Measurements from ENCODE around the gene ADAMTS9.

The ADAMTS9 gene

DNA sequence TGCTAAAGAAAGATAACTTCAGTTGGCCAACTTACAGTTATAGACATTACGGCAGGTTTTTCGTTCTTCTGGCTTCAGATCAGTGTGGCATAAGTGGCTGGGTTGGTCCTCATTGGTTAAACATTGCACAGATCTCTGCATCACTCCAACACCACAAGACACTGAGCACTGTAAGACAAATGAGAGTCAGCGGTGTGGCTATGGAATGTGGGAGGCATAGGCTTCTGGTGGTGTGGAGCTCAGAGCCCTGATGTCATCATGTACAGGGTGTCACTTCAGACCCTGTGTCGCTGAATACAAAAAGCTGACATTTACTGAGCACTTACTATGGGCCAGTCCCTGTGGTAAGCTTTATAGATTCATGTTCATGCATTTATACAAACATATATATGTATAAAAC is 146.0 kb downstream of the ADAMTS9 start:
- Histone ChIP-seq H3K27me3 (ENCODE audit: insufficient read depth, low read length, poor library complexity, severe bottlenecking) (no peaks in the 10 kb centered on the region), H3K79me2 (ENCODE audit: insufficient read depth, low read length) (no peaks in the 10 kb centered on the region), H2AFZ (ENCODE audit: low read length) (no peak overlapping the region), H3F3A (ENCODE audit: low read depth) (no peaks in the 10 kb centered on the region), H3K4me2 (ENCODE audit: low read depth, low read length, poor library complexity, severe bottlenecking) (no peak overlapping the region), H4K20me1 (ENCODE audit: insufficient read depth, low read length, poor library complexity, severe bottlenecking) (no peaks in the 10 kb centered on the region), H3K9me2 (replicated peaks; ENCODE audit: low read depth, low read length) (no peaks in the 10 kb centered on the region), H3K9me3 (ENCODE audit: insufficient read depth, low read depth, low read length) (no peaks in the 10 kb centered on the region), H3K36me3 (ENCODE audit: insufficient read depth, low read length) (no peaks in the 10 kb centered on the region), H3K9ac (ENCODE audit: low read depth, low read length, poor library complexity, severe bottlenecking) (no peak overlapping the region), H3K4me3 (ENCODE audit: low read length, poor library complexity, severe bottlenecking) (no peak overlapping the region), H3K4me1 (ENCODE audit: insufficient read depth, low read length, poor library complexity, severe bottlenecking) (no peaks in the 10 kb centered on the region)
- TF ChIP-seq EZH2phosphoT487 (IDR thresholded peaks at IDR 0.05; ENCODE audit: borderline replicate concordance) = no peak
- TF ChIP-seq, protein P1, sequence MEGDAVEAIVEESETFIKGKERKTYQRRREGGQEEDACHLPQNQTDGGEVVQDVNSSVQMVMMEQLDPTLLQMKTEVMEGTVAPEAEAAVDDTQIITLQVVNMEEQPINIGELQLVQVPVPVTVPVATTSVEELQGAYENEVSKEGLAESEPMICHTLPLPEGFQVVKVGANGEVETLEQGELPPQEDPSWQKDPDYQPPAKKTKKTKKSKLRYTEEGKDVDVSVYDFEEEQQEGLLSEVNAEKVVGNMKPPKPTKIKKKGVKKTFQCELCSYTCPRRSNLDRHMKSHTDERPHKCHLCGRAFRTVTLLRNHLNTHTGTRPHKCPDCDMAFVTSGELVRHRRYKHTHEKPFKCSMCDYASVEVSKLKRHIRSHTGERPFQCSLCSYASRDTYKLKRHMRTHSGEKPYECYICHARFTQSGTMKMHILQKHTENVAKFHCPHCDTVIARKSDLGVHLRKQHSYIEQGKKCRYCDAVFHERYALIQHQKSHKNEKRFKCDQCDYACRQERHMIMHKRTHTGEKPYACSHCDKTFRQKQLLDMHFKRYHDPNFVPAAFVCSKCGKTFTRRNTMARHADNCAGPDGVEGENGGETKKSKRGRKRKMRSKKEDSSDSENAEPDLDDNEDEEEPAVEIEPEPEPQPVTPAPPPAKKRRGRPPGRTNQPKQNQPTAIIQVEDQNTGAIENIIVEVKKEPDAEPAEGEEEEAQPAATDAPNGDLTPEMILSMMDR (conservative IDR thresholded peaks at IDR 0.05; ENCODE audit: low read length) = no peak

DNA sequence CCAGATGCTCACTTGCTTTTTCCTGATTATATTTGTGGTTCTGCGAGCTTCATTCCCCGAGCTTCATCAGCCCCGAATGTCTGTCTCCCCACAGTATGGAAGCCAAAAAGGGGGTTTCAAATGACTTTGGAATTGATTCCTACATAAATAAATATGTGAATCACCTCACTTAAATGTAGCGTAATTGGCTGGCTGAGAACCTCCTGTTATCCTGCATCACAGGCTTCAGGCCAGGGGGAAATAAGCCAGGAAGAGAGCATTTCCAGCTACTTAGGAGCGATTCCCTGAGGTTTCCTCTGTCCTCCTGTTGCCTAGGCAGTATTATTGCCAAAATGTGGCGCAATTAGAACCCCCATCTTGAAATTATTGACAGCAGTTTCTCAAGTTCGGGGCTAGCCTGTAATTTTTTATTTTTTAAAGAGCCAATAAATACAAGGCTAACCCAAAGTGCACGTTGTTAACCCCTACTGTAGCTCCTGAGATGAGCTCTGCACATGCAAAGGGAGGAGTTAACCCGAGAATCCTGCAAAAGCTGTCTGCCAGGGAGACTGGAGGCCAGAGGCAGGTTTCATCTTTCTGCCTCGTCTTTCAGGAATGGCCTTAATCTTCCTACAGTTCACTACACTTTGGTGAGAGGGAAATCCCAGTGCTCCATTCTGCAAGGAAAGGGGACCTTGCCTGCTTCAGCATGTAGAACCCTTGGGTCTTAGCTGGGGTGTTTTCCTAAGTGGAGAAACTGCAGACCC is 148.2 kb downstream of the ADAMTS9 start:
- TF ChIP-seq EZH2phosphoT487 (IDR thresholded peaks at IDR 0.05; ENCODE audit: borderline replicate concordance) = no peak
- TF ChIP-seq, protein P1 (conservative IDR thresholded peaks at IDR 0.05; ENCODE audit: low read length) = no peak
- H4K20me1 ChIP-seq (ENCODE audit: insufficient read depth, low read length, poor library complexity, severe bottlenecking) = no peaks in the 10 kb centered on the region
- H3K36me3 ChIP-seq (ENCODE audit: insufficient read depth, low read length) = no peaks in the 10 kb centered on the region
- no peak overlapping the region for H3K4me3 ChIP-seq (ENCODE audit: low read length, poor library complexity, severe bottlenecking)
- no peak overlapping the region for H3K4me2 ChIP-seq (ENCODE audit: low read depth, low read length, poor library complexity, severe bottlenecking)
- H2AFZ ChIP-seq (ENCODE audit: low read length) = no peak overlapping the region
- H3K9me2 ChIP-seq (replicated peaks; ENCODE audit: low read depth, low read length) = no peaks in the 10 kb centered on the region
- H3F3A ChIP-seq (ENCODE audit: low read depth) = no peaks in the 10 kb centered on the region
- H3K9ac ChIP-seq (ENCODE audit: low read depth, low read length, poor library complexity, severe bottlenecking) = no peak overlapping the region
- no peaks in the 10 kb centered on the region for H3K4me1 ChIP-seq (ENCODE audit: insufficient read depth, low read length, poor library complexity, severe bottlenecking)
- no peaks in the 10 kb centered on the region for H3K9me3 ChIP-seq (ENCODE audit: insufficient read depth, low read depth, low read length)
- H3K79me2 ChIP-seq (ENCODE audit: insufficient read depth, low read length) = no peaks in the 10 kb centered on the region
- H3K27me3 ChIP-seq (ENCODE audit: insufficient read depth, low read length, poor library complexity, severe bottlenecking) = no peaks in the 10 kb centered on the region

DNA sequence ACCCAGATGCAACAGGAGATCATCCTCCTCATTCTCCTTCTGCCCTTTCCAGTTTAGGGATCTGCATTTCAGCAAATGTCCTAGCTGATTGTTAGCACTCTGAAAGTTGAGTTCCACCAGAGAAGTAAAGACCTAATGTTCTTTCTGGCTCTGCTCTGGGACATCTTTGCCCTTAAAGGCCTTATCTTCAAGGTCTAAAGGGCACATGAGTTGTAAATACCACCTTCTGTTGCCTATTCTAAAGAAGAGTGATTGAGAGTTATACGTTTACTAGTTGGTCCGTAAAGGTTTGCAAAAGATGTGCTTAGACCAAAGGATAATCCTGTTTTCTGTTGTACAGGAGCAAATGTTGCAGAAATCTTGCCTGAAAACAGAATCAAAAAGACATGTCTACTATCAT is 151.6 kb downstream of the ADAMTS9 start:
- H3K9me3 ChIP-seq (ENCODE audit: insufficient read depth, low read depth, low read length) = no peaks in the 10 kb centered on the region
- H3K27me3 ChIP-seq (ENCODE audit: insufficient read depth, low read length, poor library complexity, severe bottlenecking) = no peaks in the 10 kb centered on the region
- TF ChIP-seq EZH2phosphoT487 (IDR thresholded peaks at IDR 0.05; ENCODE audit: borderline replicate concordance) = no peak
- TF ChIP-seq, protein P1 (conservative IDR thresholded peaks at IDR 0.05; ENCODE audit: low read length) = no peak
- H3K4me2 ChIP-seq (ENCODE audit: low read depth, low read length, poor library complexity, severe bottlenecking) = no peak overlapping the region
- H3K4me1 ChIP-seq (ENCODE audit: insufficient read depth, low read length, poor library complexity, severe bottlenecking) = no peaks in the 10 kb centered on the region
- no peak overlapping the region for H3K9ac ChIP-seq (ENCODE audit: low read depth, low read length, poor library complexity, severe bottlenecking)
- H2AFZ ChIP-seq (ENCODE audit: low read length) = no peak overlapping the region
- no peaks in the 10 kb centered on the region for H3K9me2 ChIP-seq (replicated peaks; ENCODE audit: low read depth, low read length)
- no peaks in the 10 kb centered on the region for H3K36me3 ChIP-seq (ENCODE audit: insufficient read depth, low read length)
- no peak overlapping the region for H3K4me3 ChIP-seq (ENCODE audit: low read length, poor library complexity, severe bottlenecking)
- H3F3A ChIP-seq (ENCODE audit: low read depth) = no peaks in the 10 kb centered on the region
- H3K79me2 ChIP-seq (ENCODE audit: insufficient read depth, low read length) = no peaks in the 10 kb centered on the region
- H4K20me1 ChIP-seq (ENCODE audit: insufficient read depth, low read length, poor library complexity, severe bottlenecking) = no peaks in the 10 kb centered on the region

Measured in Loucy (cell line).